ENCODE data around the gene ANTXR1. TPM values are rescaled to one million over a fixed set of nuclear protein-coding genes. Genes with fewer than 3 reads are reported as not detected.

ANTXR1 gene
- total RNA-seq, 1 experiment from 2014 or later: 37.3 TPM

GRCh38 chr2:69100220-69100723 lies 87.3 kb downstream of the ANTXR1 start:
- Histone ChIP-seq H2BK15ac (ENCODE audit: low read depth, low read length) (no peak overlapping the region), H4K5ac (ENCODE audit: insufficient read length, low read depth, low read length) (no peak overlapping the region), H3K9me3 (ENCODE audit: control insufficient read depth, low read depth, low read length) (no peaks in the 10 kb centered on the region), H2BK20ac (ENCODE audit: low read depth, low read length, poor library complexity, severe bottlenecking) (no peak overlapping the region), H2AFZ (ENCODE audit: low read length) (no peak overlapping the region), H3K79me1 (ENCODE audit: insufficient read depth, low read depth, low read length, poor library complexity, severe bottlenecking) (no peaks in the 10 kb centered on the region), H3K27ac (ENCODE audit: insufficient read length, low read depth, low read length) (no peak overlapping the region), H3K79me2 (ENCODE audit: insufficient read depth, low read length) (no peaks in the 10 kb centered on the region), H3K23ac (ENCODE audit: insufficient read length, low read depth, low read length) (no peak overlapping the region), H4K91ac (ENCODE audit: insufficient read length, low read depth, low read length) (no peak overlapping the region), H3K23me2 (ENCODE audit: insufficient read length, low read depth, low read length, poor library complexity, severe bottlenecking) (no peaks in the 10 kb centered on the region), H3K27me3 (ENCODE audit: insufficient read depth, low read length) (no peaks in the 10 kb centered on the region), H3K4ac (ENCODE audit: low read depth, low read length) (no peak overlapping the region), H3K56ac (ENCODE audit: insufficient read length, low read depth, low read length) (no peak overlapping the region), H2AK5ac (ENCODE audit: insufficient read length, low read length) (no peak overlapping the region), H3K9ac (ENCODE audit: extremely low read depth, insufficient read length, low read length) (no peak overlapping the region), H4K8ac (replicated peaks; ENCODE audit: insufficient read length, low read depth, low read length) (no peak overlapping the region), H2BK120ac (ENCODE audit: low read depth, low read length, poor library complexity, severe bottlenecking) (no peak overlapping the region), H4K20me1 (ENCODE audit: control insufficient read depth, insufficient read depth, insufficient read length) (no peaks in the 10 kb centered on the region), H3K4me1 (ENCODE audit: insufficient read depth, low read length) (no peaks in the 10 kb centered on the region), H3K4me2 (ENCODE audit: insufficient read depth, insufficient read length, low read length) (no peak overlapping the region), H2BK12ac (ENCODE audit: insufficient read length, low read depth, low read length) (no peak overlapping the region), H3K14ac (ENCODE audit: insufficient read depth, low read length) (no peak overlapping the region), H2BK5ac (ENCODE audit: insufficient read length, low read length) (no peak overlapping the region), H3T11ph (ENCODE audit: low read length) (no peak overlapping the region), H3K18ac (ENCODE audit: insufficient read length, low read depth, low read length) (no peak overlapping the region)
- Mint-ChIP-seq H3K4me3 (no peak overlapping the region), H3K36me3 (ENCODE audit: insufficient read depth in 1 of 3, low read depth in 3 of 3) (peaks cover 14 to 30% (median 18%) of the 10 kb centered on the region in 3 experiments; a peak in 5 of 7 replicates), H3K9me3 (no peaks in the 10 kb centered on the region), H3K27me3 (ENCODE audit: low read depth) (no peaks in the 10 kb centered on the region), H3K27ac (no peak overlapping the region), H3K4me1 (no peaks in the 10 kb centered on the region)
- DNase-seq: no peak
- TF ChIP-seq, protein P1, sequence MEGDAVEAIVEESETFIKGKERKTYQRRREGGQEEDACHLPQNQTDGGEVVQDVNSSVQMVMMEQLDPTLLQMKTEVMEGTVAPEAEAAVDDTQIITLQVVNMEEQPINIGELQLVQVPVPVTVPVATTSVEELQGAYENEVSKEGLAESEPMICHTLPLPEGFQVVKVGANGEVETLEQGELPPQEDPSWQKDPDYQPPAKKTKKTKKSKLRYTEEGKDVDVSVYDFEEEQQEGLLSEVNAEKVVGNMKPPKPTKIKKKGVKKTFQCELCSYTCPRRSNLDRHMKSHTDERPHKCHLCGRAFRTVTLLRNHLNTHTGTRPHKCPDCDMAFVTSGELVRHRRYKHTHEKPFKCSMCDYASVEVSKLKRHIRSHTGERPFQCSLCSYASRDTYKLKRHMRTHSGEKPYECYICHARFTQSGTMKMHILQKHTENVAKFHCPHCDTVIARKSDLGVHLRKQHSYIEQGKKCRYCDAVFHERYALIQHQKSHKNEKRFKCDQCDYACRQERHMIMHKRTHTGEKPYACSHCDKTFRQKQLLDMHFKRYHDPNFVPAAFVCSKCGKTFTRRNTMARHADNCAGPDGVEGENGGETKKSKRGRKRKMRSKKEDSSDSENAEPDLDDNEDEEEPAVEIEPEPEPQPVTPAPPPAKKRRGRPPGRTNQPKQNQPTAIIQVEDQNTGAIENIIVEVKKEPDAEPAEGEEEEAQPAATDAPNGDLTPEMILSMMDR (conservative IDR thresholded peaks at IDR 0.05): no peak
- WGBS (ENCODE audit: extremely low coverage, insufficient read length, low lambda C conversion rate): no CpG with 5 or more reads among the region's 4 CpGs
